Keratinocyte (primary cell): ENCODE results near the gene CNTNAP5.

Experiments used
- CTCF ChIP-seq, 3 experiments: IDR thresholded peaks in 1 of 3; conservative IDR thresholded peaks in 1 of 3; optimal IDR thresholded peaks in 1 of 3; 2 replicates in 2 of 3; 3 replicates in 1 of 3; pipeline versions ENCODE3 to v1.5.1; 2011; ENCODE audit warnings: low read length in 3 of 3, mild to moderate bottlenecking in 3 of 3, moderate library complexity in 2 of 3, control low read depth in 1 of 3, inconsistent platforms in 1 of 3; ENCODE audit not compliant: insufficient read depth in 2 of 3; ENCODE audit errors: extremely low read depth in 1 of 3
- EZH2 ChIP-seq: IDR thresholded peaks from one replicate; pipeline ENCODE4 v1.6.1; 2012; ENCODE audit warnings: inconsistent platforms, mild to moderate bottlenecking, low read length, moderate library complexity

- TF ChIP-seq CTCF (optimal IDR thresholded peaks at IDR 0.05 in 1 of 3, IDR thresholded peaks at IDR 0.05 in 1 of 3, conservative IDR thresholded peaks at IDR 0.05 in 1 of 3; ENCODE audit: extremely low read depth in 1 of 3, insufficient read depth in 2 of 3, low read length in 3 of 3) (no peak), EZH2 (no peak)
Measured at GRCh38 chr2:124289615-124290014, 264.5 kb downstream of the CNTNAP5 start.
